Measurements from ENCODE around the gene ABCF2. TPM values are rescaled to one million over a fixed set of nuclear protein-coding genes. Genes with fewer than 3 reads are reported as not detected.

Gene ABCF2
- total RNA-seq, 1 experiment from 2014 or later = 55.5 TPM

- Histone ChIP-seq H3F3A (ENCODE audit: low read length, unreplicated experiment) (no peaks in the 10 kb centered on the region), H3K36me3 (ENCODE audit: low read depth, low read length) (no peaks in the 10 kb centered on the region), H3K9me3 (ENCODE audit: low read length) (no peaks in the 10 kb centered on the region), H3K79me2 (ENCODE audit: low read length) (no peaks in the 10 kb centered on the region), H3K4me2 (ENCODE audit: low read length) (peak overlapping the region; percentile 51; the same call in 1 of the 2 replicates), H3K9ac (ENCODE audit: low read length) (no peak overlapping the region), H3K9me2 (replicated peaks; ENCODE audit: low read length) (no peaks in the 10 kb centered on the region), H4K20me1 (ENCODE audit: low read length) (no peaks in the 10 kb centered on the region), H2AFZ (ENCODE audit: low read length) (no peak overlapping the region), H3K4me1 (ENCODE audit: insufficient read depth, low read length) (peaks cover 4% of the 10 kb centered on the region), H3K4me3 (ENCODE audit: low read length) (no peak overlapping the region), H3K27ac (ENCODE audit: low read length) (no peak overlapping the region), H3K27me3 (ENCODE audit: low read length) (no peaks in the 10 kb centered on the region)
- BruUV-seq (replicated peaks) = no TSS peak
- CTCF ChIA-PET = interaction anchor here (0.5 kb wide), 1 partner anchor 26 kb away, joined by 9 read pairs; no protein-coding TSS in a partner anchor
- DNase-seq (no peak), ATAC-seq (no peak)
- no peak for TF ChIP-seq CTCF (conservative IDR thresholded peaks at IDR 0.05; ENCODE audit: low read depth, low read length)
- no peak for TF ChIP-seq EZH2phosphoT487 (IDR thresholded peaks at IDR 0.05; ENCODE audit: borderline replicate concordance, low read length)
- no peak for TF ChIP-seq EZH2 (IDR thresholded peaks at IDR 0.05; ENCODE audit: low read length, unreplicated experiment)
- intact Hi-C loops (cut with micrococcal nuclease) = loop anchor here (5.0 kb wide), 1 partner anchor 56 kb away; no protein-coding TSS in a partner anchor
- POLR2A ChIA-PET (ENCODE audit: unreplicated experiment) = no interaction called here
Observed at GRCh38 chr7:151246102-151246850, 19.3 kb upstream of the ABCF2 start.

GRCh38 chr7:151245360-151246101 is 18.5 kb upstream of the ABCF2 start:
- no peak for ATAC-seq
- Histone ChIP-seq H3K27ac (ENCODE audit: low read length) (no peak overlapping the region), H3K36me3 (ENCODE audit: low read depth, low read length) (no peaks in the 10 kb centered on the region), H3K4me1 (ENCODE audit: insufficient read depth, low read length) (peaks cover 4% of the 10 kb centered on the region), H3K9ac (ENCODE audit: low read length) (no peak overlapping the region), H3K9me3 (ENCODE audit: low read length) (no peaks in the 10 kb centered on the region), H3F3A (ENCODE audit: low read length, unreplicated experiment) (no peaks in the 10 kb centered on the region), H4K20me1 (ENCODE audit: low read length) (no peaks in the 10 kb centered on the region), H3K27me3 (ENCODE audit: low read length) (no peaks in the 10 kb centered on the region), H2AFZ (ENCODE audit: low read length) (peak overlapping the region; percentile 55; the same call in 1 of the 2 replicates), H3K4me3 (ENCODE audit: low read length) (peak overlapping the region; percentile 30; the same call in 1 of the 2 replicates), H3K9me2 (replicated peaks; ENCODE audit: low read length) (no peaks in the 10 kb centered on the region), H3K4me2 (ENCODE audit: low read length) (peak overlapping the region; percentile 51), H3K79me2 (ENCODE audit: low read length) (no peaks in the 10 kb centered on the region)
- intact Hi-C loops (cut with micrococcal nuclease) = loop anchor here (5.0 kb wide), 1 partner anchor 57 kb away; no protein-coding TSS in a partner anchor
- POLR2A ChIA-PET (ENCODE audit: unreplicated experiment) = no interaction called here
- CTCF ChIA-PET = interaction anchor here (0.5 kb wide), 1 partner anchor 26 kb away, joined by 9 read pairs; no protein-coding TSS in a partner anchor
- DNase-seq = peak; percentile 30
- TF ChIP-seq EZH2phosphoT487 (IDR thresholded peaks at IDR 0.05; ENCODE audit: borderline replicate concordance, low read length) = no peak
- TF ChIP-seq CTCF (conservative IDR thresholded peaks at IDR 0.05; ENCODE audit: low read depth, low read length) = peak; percentile 45; the same call in 1 of the 2 replicates
- no TSS peak for BruUV-seq (replicated peaks)

Measured in PC-3 (cell line).